ENCODE results near the gene ZBTB4.
A peak's percentile ranks its signal among the peaks of the same experiment; 100 is the strongest.

Gene ZBTB4

DNA sequence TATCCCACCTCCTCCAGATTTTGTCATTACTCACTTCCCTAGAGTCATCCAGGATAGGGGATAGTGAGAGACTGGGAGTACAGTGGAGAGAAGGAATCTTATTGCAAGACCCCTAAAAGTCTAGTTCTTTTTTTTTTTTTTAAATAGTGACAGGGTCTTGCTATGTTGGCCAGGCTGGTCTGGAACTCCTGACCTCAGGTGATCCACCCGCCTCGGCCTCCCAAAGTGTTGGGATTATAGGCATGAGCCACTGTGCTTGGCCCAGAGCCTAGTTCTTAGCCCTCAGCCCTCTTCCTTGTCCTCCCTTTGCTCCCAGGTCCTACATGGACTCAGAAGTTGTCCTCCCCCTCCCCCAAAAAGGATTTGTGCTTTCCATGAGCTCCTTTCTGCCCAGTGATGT lies 37.3 kb downstream of the ZBTB4 start:
- Histone ChIP-seq H3K36me3 (ENCODE audit: control insufficient read depth in 2 of 2, insufficient read depth in 2 of 2, low read length in 2 of 2) (no peaks in the 10 kb centered on the region), H3K27ac (ENCODE audit: low read depth in 2 of 2, low read length in 2 of 2) (no peak overlapping the region), H3K9me3 (ENCODE audit: control insufficient read depth in 2 of 2, low read length in 2 of 2) (no peaks in the 10 kb centered on the region), H3K27me3 (ENCODE audit: control insufficient read depth in 2 of 2, insufficient read depth in 2 of 2, low read length in 2 of 2) (peaks cover 25 to 29% of the 10 kb centered on the region in 2 donors), H3K4me1 (ENCODE audit: control insufficient read depth in 2 of 2, insufficient read depth in 2 of 2, low read length in 2 of 2) (peaks cover 25 to 35% of the 10 kb centered on the region in 2 donors), H3K4me3 (ENCODE audit: low read length in 2 of 2) (no peak overlapping the region), H3K9ac (ENCODE audit: low read depth in 1 of 2, low read length in 2 of 2) (no peak overlapping the region)

DNA sequence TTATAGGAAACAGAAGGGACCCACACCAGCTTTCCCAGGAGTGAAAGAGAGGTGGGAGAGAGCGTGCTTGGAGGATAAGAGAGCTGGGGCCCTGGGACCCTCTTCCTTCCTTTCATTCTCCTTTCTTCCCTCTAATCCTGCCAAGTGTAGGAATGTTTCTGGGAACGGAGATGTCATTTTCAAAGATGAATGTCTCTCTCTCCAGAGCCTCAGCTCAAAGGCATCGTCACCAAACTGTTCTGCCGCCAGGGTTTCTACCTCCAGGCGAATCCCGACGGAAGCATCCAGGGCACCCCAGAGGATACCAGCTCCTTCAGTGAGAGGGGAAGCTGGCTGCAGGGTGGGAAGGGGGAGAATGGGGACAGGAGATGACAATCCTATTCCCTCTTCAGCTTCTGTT lies 38.2 kb downstream of the ZBTB4 start:
- Histone ChIP-seq H3K9ac (ENCODE audit: low read depth in 1 of 2, low read length in 2 of 2) (no peak overlapping the region), H3K27ac (ENCODE audit: low read depth in 2 of 2, low read length in 2 of 2) (no peak overlapping the region), H3K9me3 (ENCODE audit: control insufficient read depth in 2 of 2, low read length in 2 of 2) (no peaks in the 10 kb centered on the region), H3K4me1 (ENCODE audit: control insufficient read depth in 2 of 2, insufficient read depth in 2 of 2, low read length in 2 of 2) (peaks cover 28 to 43% of the 10 kb centered on the region in 2 donors), H3K4me3 (ENCODE audit: low read length in 2 of 2) (no peak overlapping the region), H3K36me3 (ENCODE audit: control insufficient read depth in 2 of 2, insufficient read depth in 2 of 2, low read length in 2 of 2) (no peaks in the 10 kb centered on the region), H3K27me3 (ENCODE audit: control insufficient read depth in 2 of 2, insufficient read depth in 2 of 2, low read length in 2 of 2) (peaks cover 20 to 23% of the 10 kb centered on the region in 2 donors)

GRCh38 chr17:7440834-7441195 lies 38.6 kb downstream of the ZBTB4 start:
- Histone ChIP-seq H3K27ac (ENCODE audit: low read depth in 2 of 2, low read length in 2 of 2) (no peak overlapping the region), H3K4me1 (ENCODE audit: control insufficient read depth in 2 of 2, insufficient read depth in 2 of 2, low read length in 2 of 2) (peaks cover 27 to 47% of the 10 kb centered on the region in 2 donors), H3K4me3 (ENCODE audit: low read length in 2 of 2) (no peak overlapping the region), H3K9me3 (ENCODE audit: control insufficient read depth in 2 of 2, low read length in 2 of 2) (no peaks in the 10 kb centered on the region), H3K9ac (ENCODE audit: low read depth in 1 of 2, low read length in 2 of 2) (no peak overlapping the region), H3K36me3 (ENCODE audit: control insufficient read depth in 2 of 2, insufficient read depth in 2 of 2, low read length in 2 of 2) (no peaks in the 10 kb centered on the region), H3K27me3 (ENCODE audit: control insufficient read depth in 2 of 2, insufficient read depth in 2 of 2, low read length in 2 of 2) (peaks cover 20 to 23% of the 10 kb centered on the region in 2 donors)

GRCh38 chr17:7440113-7440833 lies 39.2 kb downstream of the ZBTB4 start:
- peaks cover 20% of the 10 kb centered on the region in 2 donors for H3K27me3 ChIP-seq (ENCODE audit: control insufficient read depth in 2 of 2, insufficient read depth in 2 of 2, low read length in 2 of 2)
- H3K9ac ChIP-seq (ENCODE audit: low read depth in 1 of 2, low read length in 2 of 2), result no peak overlapping the region
- H3K4me1 ChIP-seq (ENCODE audit: control insufficient read depth in 2 of 2, insufficient read depth in 2 of 2, low read length in 2 of 2), result peaks cover 26 to 47% of the 10 kb centered on the region in 2 donors

GRCh38 chr17:7439462-7440112 lies 39.8 kb downstream of the ZBTB4 start, which contains the start of gene FGF11:
TSS of gene FGF11 (plus strand) at chr17:7439512. CDS start at chr17:7439621, 109 bp downstream.
- Histone ChIP-seq H3K27me3 (ENCODE audit: control insufficient read depth in 2 of 2, insufficient read depth in 2 of 2, low read length in 2 of 2) (peaks cover 20% of the 10 kb centered on the region in 2 donors), H3K9me3 (ENCODE audit: control insufficient read depth in 2 of 2, low read length in 2 of 2) (no peaks in the 10 kb centered on the region), H3K4me1 (ENCODE audit: control insufficient read depth in 2 of 2, insufficient read depth in 2 of 2, low read length in 2 of 2) (peaks cover 24 to 43% of the 10 kb centered on the region in 2 donors), H3K27ac (ENCODE audit: low read depth in 2 of 2, low read length in 2 of 2) (no peak within 1 kb of the TSS), H3K9ac (ENCODE audit: low read depth in 1 of 2, low read length in 2 of 2) (peak within 1 kb of the TSS in 1 of 2 donors; percentile 36), H3K4me3 (ENCODE audit: low read length in 2 of 2) (peak within 1 kb of the TSS; percentile 14 to 44), H3K36me3 (ENCODE audit: control insufficient read depth in 2 of 2, insufficient read depth in 2 of 2, low read length in 2 of 2) (no peaks in the 10 kb centered on the region)

More at GRCh38 chr17:7440113-7440833, 39.2 kb downstream of the ZBTB4 start:
- H3K36me3 ChIP-seq (ENCODE audit: control insufficient read depth in 2 of 2, insufficient read depth in 2 of 2, low read length in 2 of 2), result no peaks in the 10 kb centered on the region
- H3K27ac ChIP-seq (ENCODE audit: low read depth in 2 of 2, low read length in 2 of 2), result no peak overlapping the region
- H3K4me3 ChIP-seq (ENCODE audit: low read length in 2 of 2), result peak overlapping the region; percentile 14 to 38
- no peaks in the 10 kb centered on the region for H3K9me3 ChIP-seq (ENCODE audit: control insufficient read depth in 2 of 2, low read length in 2 of 2)

- Histone ChIP-seq H3K27ac (ENCODE audit: low read depth in 2 of 2, low read length in 2 of 2) (no peak overlapping the region), H3K9ac (ENCODE audit: low read depth in 1 of 2, low read length in 2 of 2) (peak overlapping the region in 1 of 2 donors; percentile 36), H3K36me3 (ENCODE audit: control insufficient read depth in 2 of 2, insufficient read depth in 2 of 2, low read length in 2 of 2) (no peaks in the 10 kb centered on the region), H3K4me1 (ENCODE audit: control insufficient read depth in 2 of 2, insufficient read depth in 2 of 2, low read length in 2 of 2) (peaks cover 24 to 43% of the 10 kb centered on the region in 2 donors), H3K27me3 (ENCODE audit: control insufficient read depth in 2 of 2, insufficient read depth in 2 of 2, low read length in 2 of 2) (peaks cover 20% of the 10 kb centered on the region in 2 donors), H3K4me3 (ENCODE audit: low read length in 2 of 2) (peak overlapping the region in 1 of 2 donors; percentile 44), H3K9me3 (ENCODE audit: control insufficient read depth in 2 of 2, low read length in 2 of 2) (no peaks in the 10 kb centered on the region)
Measured at GRCh38 chr17:7438656-7439460, 40.6 kb downstream of the ZBTB4 start.

DNA sequence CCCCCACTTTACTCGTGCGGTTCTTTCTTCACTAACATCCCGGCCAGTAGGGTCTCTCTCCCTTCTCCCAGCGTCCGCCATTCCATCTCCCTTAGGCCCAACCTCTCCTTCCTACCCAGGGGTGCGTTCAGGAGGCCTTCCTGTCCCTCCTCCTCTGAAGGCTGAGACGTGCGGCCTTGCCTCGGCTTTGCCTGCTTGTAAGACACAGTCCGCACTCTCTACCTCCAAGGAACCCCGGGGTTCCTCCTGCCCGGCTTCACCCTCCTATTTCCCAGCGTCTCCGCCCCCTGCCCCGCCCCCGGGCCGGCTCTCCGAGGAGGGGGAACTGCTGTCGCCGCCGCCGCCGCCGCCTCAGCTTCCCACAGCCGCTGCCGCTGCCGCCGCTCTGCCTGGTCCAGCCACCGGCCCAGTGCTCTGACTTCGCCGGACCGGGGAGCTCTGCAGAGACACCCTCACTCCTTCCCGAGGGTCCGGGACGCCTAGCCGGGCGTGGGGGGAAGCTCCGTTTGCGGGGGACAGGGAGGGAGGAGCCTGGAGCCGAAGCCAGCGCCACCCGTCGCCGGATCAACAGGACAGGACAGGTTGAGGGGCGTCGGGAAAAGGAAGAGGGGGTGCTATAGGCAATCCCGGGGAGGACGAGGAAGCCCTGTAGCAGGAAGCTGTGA lies 41.3 kb downstream of the ZBTB4 start:
- Histone ChIP-seq H3K4me1 (ENCODE audit: control insufficient read depth in 2 of 2, insufficient read depth in 2 of 2, low read length in 2 of 2) (peaks cover 24 to 43% of the 10 kb centered on the region in 2 donors), H3K9ac (ENCODE audit: low read depth in 1 of 2, low read length in 2 of 2) (peak overlapping the region in 1 of 2 donors; percentile 36), H3K27me3 (ENCODE audit: control insufficient read depth in 2 of 2, insufficient read depth in 2 of 2, low read length in 2 of 2) (peaks cover 20% of the 10 kb centered on the region in 2 donors)

DNA sequence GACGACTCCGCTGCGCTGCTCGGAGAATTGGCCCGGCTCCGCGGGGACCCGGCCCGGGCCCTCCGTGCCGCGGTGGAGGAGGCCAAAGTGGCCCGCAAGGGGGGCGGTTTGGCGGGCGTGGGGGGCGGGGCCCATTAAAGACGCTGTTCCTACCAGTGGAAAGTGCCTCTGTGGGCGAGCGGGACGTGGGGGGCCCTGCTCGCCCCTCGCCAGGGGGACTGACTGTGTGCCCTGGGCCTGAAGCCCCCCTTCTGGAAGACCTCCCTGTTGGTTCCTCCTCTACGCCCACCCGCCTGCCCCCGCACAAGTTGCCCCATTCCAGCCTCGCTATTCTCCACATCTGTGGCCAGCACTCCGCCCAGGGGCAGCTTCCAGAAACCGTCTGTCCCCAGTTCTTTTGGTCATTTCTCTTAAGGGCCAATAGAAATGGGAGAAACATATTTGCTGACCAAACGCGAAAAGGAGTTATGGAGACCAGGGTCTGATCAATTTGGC lies 42.0 kb downstream of the ZBTB4 start:
- peaks cover 20% of the 10 kb centered on the region in 2 donors for H3K27me3 ChIP-seq (ENCODE audit: control insufficient read depth in 2 of 2, insufficient read depth in 2 of 2, low read length in 2 of 2)
- H3K27ac ChIP-seq (ENCODE audit: low read depth in 2 of 2, low read length in 2 of 2), result no peak overlapping the region

More for the DNA sequence above, 41.3 kb downstream of the ZBTB4 start:
- Histone ChIP-seq H3K27ac (ENCODE audit: low read depth in 2 of 2, low read length in 2 of 2) (no peak overlapping the region), H3K4me3 (ENCODE audit: low read length in 2 of 2) (peak overlapping the region; percentile 0 to 44), H3K9me3 (ENCODE audit: control insufficient read depth in 2 of 2, low read length in 2 of 2) (no peaks in the 10 kb centered on the region), H3K36me3 (ENCODE audit: control insufficient read depth in 2 of 2, insufficient read depth in 2 of 2, low read length in 2 of 2) (no peaks in the 10 kb centered on the region)

DNA sequence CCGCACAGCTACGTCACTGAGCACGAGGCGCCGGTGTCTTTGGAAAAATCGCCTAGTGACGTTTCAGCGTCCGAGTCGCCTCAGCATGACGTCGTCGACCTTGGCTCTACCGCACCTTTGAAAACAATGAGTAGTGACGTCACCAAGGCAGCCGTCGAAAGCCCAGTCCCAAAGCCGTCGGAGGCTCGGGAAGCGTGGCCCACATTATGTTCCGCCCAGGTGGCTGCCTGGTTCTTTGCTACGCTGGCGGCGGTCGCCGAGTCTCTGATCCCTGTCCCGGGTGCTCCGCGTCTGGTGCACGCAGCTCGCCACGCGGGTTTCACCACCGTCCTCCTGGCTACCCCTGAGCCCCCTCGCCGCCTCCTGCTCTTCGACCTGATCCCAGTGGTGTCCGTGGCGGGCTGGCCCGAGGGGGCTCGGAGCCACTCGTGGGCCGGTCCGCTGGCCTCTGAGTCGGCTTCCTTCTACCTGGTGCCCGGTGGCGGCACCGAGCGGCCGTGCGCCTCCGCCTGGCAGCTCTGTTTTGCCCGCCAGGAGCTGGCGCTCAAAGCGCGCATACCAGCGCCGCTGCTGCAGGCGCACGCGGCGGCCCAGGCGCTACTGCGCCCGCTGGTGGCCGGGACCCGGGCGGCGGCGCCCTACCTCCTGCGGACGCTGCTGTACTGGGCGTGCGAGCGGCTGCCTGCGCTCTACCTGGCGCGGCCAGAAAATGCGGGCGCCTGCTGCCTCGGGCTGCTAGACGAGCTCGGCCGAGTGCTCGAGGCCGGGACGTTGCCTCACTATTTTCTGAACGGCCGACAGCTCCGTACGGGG lies 42.7 kb downstream of the ZBTB4 start:
- no peaks in the 10 kb centered on the region for H3K36me3 ChIP-seq (ENCODE audit: control insufficient read depth in 2 of 2, insufficient read depth in 2 of 2, low read length in 2 of 2)
- H3K27ac ChIP-seq (ENCODE audit: low read depth in 2 of 2, low read length in 2 of 2), result peak overlapping the region; percentile 90
- H3K27me3 ChIP-seq (ENCODE audit: control insufficient read depth in 2 of 2, insufficient read depth in 2 of 2, low read length in 2 of 2), result peaks cover 19 to 20% of the 10 kb centered on the region in 2 donors
- H3K4me1 ChIP-seq (ENCODE audit: control insufficient read depth in 2 of 2, insufficient read depth in 2 of 2, low read length in 2 of 2), result peaks cover 24 to 43% of the 10 kb centered on the region in 2 donors
- peak overlapping the region; percentile 83 to 92 for H3K4me3 ChIP-seq (ENCODE audit: low read length in 2 of 2)
- peak overlapping the region; percentile 87 for H3K9ac ChIP-seq (ENCODE audit: low read depth in 1 of 2, low read length in 2 of 2)
- H3K9me3 ChIP-seq (ENCODE audit: control insufficient read depth in 2 of 2, low read length in 2 of 2), result no peaks in the 10 kb centered on the region

More for the DNA sequence above, 42.0 kb downstream of the ZBTB4 start:
- H3K36me3 ChIP-seq (ENCODE audit: control insufficient read depth in 2 of 2, insufficient read depth in 2 of 2, low read length in 2 of 2), result no peaks in the 10 kb centered on the region
- no peaks in the 10 kb centered on the region for H3K9me3 ChIP-seq (ENCODE audit: control insufficient read depth in 2 of 2, low read length in 2 of 2)
- peak overlapping the region; percentile 44 to 92 for H3K4me3 ChIP-seq (ENCODE audit: low read length in 2 of 2)
- peaks cover 24 to 43% of the 10 kb centered on the region in 2 donors for H3K4me1 ChIP-seq (ENCODE audit: control insufficient read depth in 2 of 2, insufficient read depth in 2 of 2, low read length in 2 of 2)
- H3K9ac ChIP-seq (ENCODE audit: low read depth in 1 of 2, low read length in 2 of 2), result peak overlapping the region in 1 of 2 donors; percentile 87

Measured in mucosa of rectum (tissue), 2 donors.